ENCODE measurements around the gene LCN9.

- TF ChIP-seq EZH2 (IDR thresholded peaks at IDR 0.05; ENCODE audit: low read depth, unreplicated experiment) (no peak), ZNF331 (CRISPR knock-in tag; IDR thresholded peaks at IDR 0.05; ENCODE audit: low read depth) (no peak), CTCF (conservative IDR thresholded peaks at IDR 0.05; ENCODE audit: low read depth in 2 of 2) (no peak), POLR2AphosphoS5 (IDR thresholded peaks at IDR 0.05; ENCODE audit: low read depth) (no peak)
These were observed 42.3 kb downstream of the LCN9 start for GRCh38 chr9:135705376-135705775.
